Lung (tissue), 12 donors: ENCODE results near the gene FITM1. TPM values are rescaled to one million over a fixed set of nuclear protein-coding genes. Genes with fewer than 3 reads are reported as not detected.

Source experiments
- ATAC-seq: fragments of 200-7000 bp; cut with Tn5 transposase; one replicate; pipeline ENCODE4 v1.9.1; 2020; ENCODE audit warnings: moderate number of reproducible peaks; ENCODE audit not compliant: insufficient read depth, low FRiP score
- DNase-seq, 3 donors: peaks; one replicate each; pipeline ENCODE4 v3.0.0-alpha.2; 2013 to 2017
- H3K27ac ChIP-seq, 2 donors: one replicate each; pipeline ENCODE4 v1.5.1; 2013; ENCODE audit warnings: mild to moderate bottlenecking in 2 of 2, moderate library complexity in 2 of 2, control low read depth in 1 of 2, inconsistent platforms in 1 of 2, low read depth in 1 of 2, low read length in 1 of 2
- H3K27me3 ChIP-seq, 3 donors: one replicate each; pipeline ENCODE4 v1.5.1; 2013; ENCODE audit warnings: low read length in 2 of 3; ENCODE audit not compliant: control insufficient read depth in 3 of 3, insufficient read depth in 3 of 3
- H3K36me3 ChIP-seq, 4 donors: one replicate each; pipeline ENCODE4 v1.5.1; 2013; ENCODE audit warnings: low read length in 4 of 4, mild to moderate bottlenecking in 1 of 4, moderate library complexity in 1 of 4; ENCODE audit not compliant: control insufficient read depth in 4 of 4, insufficient read depth in 4 of 4
- H3K4me1 ChIP-seq, 5 donors: one replicate each; pipeline ENCODE4 v1.5.1; 2013; ENCODE audit warnings: low read length in 5 of 5, mild to moderate bottlenecking in 2 of 5, moderate library complexity in 1 of 5; ENCODE audit not compliant: control insufficient read depth in 5 of 5, insufficient read depth in 5 of 5
- H3K4me3 ChIP-seq: one replicate; pipeline ENCODE4 v1.5.1; 2013; ENCODE audit warnings: mild to moderate bottlenecking, control low read depth, moderate library complexity
- H3K9ac ChIP-seq, 2 donors: one replicate each; pipeline ENCODE4 v1.5.1; 2013; ENCODE audit warnings: low read length in 2 of 2, control low read depth in 1 of 2; ENCODE audit not compliant: insufficient read depth in 1 of 2
- H3K9me3 ChIP-seq, 4 donors: one replicate each; pipeline ENCODE4 v1.5.1; 2013; ENCODE audit warnings: low read length in 3 of 4, mild to moderate bottlenecking in 1 of 4, moderate library complexity in 1 of 4; ENCODE audit not compliant: control insufficient read depth in 4 of 4, insufficient read depth in 3 of 4
- WGBS, 2 donors: extraction: QIAGEN DNeasy Blood & Tissue Kit; methylation state at CpG; one replicate each; pipeline ENCODE4 v1.1.7; 2013; 5-methylcytosine and 5-hydroxymethylcytosine counted together
- polyA plus RNA-seq, 2 donors: library from polyadenylated mRNA; stranded (reverse); fragments of 200-250 nt; gene quantifications; one replicate each; pipeline ENCODE4 v1.2.1, GENCODE V29; 2013
- total RNA-seq, 2 donors: library from RNA; depleted of rRNA in 1 of 2; stranded (reverse); fragments of >200 nt in 1 of 2; gene quantifications; one replicate each; pipeline ENCODE4 v1.2.1, GENCODE V29; 2014 to 2021
- TF ChIP-seq, protein P1 (sequence below): IDR thresholded peaks from 2 replicates; pipeline ENCODE4 v1.5.1; 2012; ENCODE audit warnings: mild to moderate bottlenecking; ENCODE audit errors: control extremely low read depth, extremely low read depth
- donor health status: control.
- donor health status: control.
- donor health status: Bipolar disorder and iron deficiency.
- donor health status: healthy.
- donor health status: DM: yes; HTN: yes; CAD: no.

Gene FITM1
- total and polyA plus RNA-seq, 4 donors = 0.48 to 1.4 (median 0.88) TPM

DNA sequence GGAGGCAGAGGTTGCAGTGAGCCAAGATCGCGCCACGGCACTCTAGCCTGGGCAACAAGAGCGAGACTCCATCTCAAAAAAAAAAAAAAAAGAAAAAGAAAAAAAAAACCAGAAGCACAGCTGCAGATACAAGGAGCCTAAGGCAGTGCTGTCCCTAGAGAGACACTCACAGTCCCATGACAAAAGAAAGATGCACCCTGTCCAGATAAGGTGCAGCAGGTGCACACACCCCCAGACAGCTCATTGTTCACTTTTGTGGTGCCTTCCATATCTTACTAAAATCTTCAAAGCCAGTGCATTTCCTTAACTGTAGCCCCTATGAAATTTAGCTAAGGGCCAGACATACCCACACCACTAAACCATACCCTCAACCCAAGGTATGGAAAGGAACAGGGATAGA is 8.0 kb upstream of the FITM1 start:
- Histone ChIP-seq H3K9ac (no peak overlapping the region), H3K27me3 (no peaks in the 10 kb centered on the region), H3K4me1 (no peaks in the 10 kb centered on the region), H3K36me3 (peaks cover 26 to 52% (median 30%) of the 10 kb centered on the region in 4 donors), H3K27ac (no peak overlapping the region), H3K9me3 (no peaks in the 10 kb centered on the region), H3K4me3 (no peak overlapping the region)
- DNase-seq (no peak), ATAC-seq (no peak)
- TF ChIP-seq, protein P1, sequence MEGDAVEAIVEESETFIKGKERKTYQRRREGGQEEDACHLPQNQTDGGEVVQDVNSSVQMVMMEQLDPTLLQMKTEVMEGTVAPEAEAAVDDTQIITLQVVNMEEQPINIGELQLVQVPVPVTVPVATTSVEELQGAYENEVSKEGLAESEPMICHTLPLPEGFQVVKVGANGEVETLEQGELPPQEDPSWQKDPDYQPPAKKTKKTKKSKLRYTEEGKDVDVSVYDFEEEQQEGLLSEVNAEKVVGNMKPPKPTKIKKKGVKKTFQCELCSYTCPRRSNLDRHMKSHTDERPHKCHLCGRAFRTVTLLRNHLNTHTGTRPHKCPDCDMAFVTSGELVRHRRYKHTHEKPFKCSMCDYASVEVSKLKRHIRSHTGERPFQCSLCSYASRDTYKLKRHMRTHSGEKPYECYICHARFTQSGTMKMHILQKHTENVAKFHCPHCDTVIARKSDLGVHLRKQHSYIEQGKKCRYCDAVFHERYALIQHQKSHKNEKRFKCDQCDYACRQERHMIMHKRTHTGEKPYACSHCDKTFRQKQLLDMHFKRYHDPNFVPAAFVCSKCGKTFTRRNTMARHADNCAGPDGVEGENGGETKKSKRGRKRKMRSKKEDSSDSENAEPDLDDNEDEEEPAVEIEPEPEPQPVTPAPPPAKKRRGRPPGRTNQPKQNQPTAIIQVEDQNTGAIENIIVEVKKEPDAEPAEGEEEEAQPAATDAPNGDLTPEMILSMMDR = no peak
- WGBS, 2 donors = 97 to 98% methylated on average over 4 of the region's 4 CpGs

DNA sequence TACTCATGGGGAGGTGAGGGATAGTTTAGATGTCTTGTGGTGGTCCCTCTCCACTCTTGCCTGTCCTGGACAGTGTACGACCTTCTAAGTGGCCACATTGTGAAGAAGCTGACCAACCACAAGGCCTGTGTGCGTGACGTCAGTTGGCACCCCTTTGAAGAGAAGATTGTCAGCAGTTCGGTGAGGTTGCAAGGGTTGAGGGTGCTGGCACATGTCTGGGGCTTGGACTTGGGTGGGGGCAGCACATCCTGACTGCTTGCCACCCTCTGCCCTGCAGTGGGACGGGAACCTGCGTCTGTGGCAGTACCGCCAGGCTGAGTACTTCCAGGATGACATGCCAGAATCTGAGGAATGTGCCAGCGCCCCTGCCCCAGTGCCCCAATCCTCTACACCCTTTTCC is 7.6 kb upstream of the FITM1 start:
- Histone ChIP-seq H3K4me1 (no peaks in the 10 kb centered on the region), H3K9ac (no peak overlapping the region), H3K36me3 (peaks cover 24 to 51% (median 28%) of the 10 kb centered on the region in 4 donors), H3K27me3 (no peaks in the 10 kb centered on the region), H3K27ac (no peak overlapping the region), H3K9me3 (no peaks in the 10 kb centered on the region), H3K4me3 (no peak overlapping the region)
- no peak for DNase-seq
- 90% methylated on average over 8 of the region's 8 CpGs for WGBS, 2 donors
- no peak for ATAC-seq
- TF ChIP-seq, protein P1 = no peak

DNA sequence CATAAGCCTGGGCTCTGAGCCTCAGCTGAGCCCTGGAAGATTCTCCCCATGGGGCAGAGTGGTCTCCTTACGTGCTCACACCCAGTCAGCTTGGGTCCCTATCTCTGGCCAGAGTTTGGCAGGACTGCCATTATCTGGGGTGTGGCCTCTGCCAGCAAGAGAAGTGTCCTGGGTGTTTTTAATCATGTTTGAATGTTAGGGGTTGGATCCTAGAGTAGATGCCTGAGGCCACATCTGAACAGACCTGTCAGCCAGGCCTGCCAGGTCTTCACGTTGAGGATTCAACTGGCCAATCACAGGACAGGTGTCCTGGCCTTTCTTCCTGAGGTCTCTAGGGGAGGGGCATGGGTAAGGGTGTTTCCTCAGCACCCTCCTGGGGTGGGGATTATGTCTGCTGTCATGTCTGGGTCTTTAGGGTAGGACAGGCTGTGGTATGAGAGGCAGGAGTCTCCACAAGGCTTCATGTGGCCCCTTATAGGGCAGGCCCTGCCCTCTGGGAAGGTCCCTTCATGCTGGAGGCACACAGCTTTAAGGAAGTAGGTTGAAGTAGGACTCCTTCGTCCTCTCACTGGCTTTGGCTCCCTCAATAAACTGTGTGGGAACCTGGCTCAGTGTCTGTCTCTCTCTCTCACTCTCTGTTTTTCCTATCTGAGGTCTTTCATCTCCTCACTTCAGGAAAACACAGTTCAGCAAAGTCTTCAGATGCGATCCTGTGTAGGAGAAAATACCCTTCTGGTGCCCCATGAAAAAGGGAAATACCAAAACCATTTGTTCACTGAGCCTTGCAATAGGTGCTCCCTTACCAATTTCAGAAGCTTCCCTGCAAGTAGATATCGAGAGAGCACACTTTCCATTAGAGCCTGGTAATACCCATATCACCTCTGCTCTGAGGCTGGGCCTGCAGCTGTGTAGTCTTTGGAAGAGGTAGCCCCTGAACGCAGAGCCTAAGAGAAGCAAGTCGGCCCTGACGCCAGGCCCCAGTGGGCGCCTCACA is 6.7 kb upstream of the FITM1 start:
- WGBS, 2 donors = 87 to 91% methylated on average over 9 of the region's 9 CpGs
- Histone ChIP-seq H3K9ac (no peak overlapping the region), H3K4me3 (no peak overlapping the region), H3K36me3 (peaks cover 18 to 44% (median 24%) of the 10 kb centered on the region in 4 donors), H3K4me1 (no peaks in the 10 kb centered on the region), H3K27ac (no peak overlapping the region), H3K27me3 (no peaks in the 10 kb centered on the region), H3K9me3 (no peaks in the 10 kb centered on the region)
- ATAC-seq (no peak), DNase-seq (no peak)
- TF ChIP-seq, protein P1 = no peak
